Epidermal melanocyte (primary cell): Measurements from ENCODE around the gene PPP1R14C.

Experiments used
- DNase-seq: peaks from one replicate; pipeline ENCODE4 v3.0.0; 2011; ENCODE audit warnings: low spot score; ENCODE audit not compliant: insufficient read length

The PPP1R14C gene

DNA sequence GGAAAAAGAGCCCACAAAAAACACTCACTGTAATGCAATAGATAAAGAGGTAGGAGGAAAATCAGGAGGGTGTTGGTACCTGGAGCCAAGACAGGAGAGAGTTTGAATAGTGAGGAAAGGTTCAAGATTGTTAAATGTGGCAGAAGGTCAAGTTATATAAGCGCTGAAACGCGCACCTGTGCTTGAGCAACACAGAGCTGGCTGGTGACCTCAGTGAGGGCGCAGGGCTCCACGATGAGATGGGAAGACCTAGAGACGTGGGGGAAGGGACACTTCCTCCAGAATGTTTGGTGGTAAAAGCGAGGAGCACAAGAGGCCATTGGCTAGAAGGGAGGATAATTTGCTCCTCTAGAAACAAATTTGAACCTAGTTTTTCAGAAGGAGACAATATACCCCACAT lies 4.2 kb upstream of the PPP1R14C start:
- DNase-seq: no peak

DNA sequence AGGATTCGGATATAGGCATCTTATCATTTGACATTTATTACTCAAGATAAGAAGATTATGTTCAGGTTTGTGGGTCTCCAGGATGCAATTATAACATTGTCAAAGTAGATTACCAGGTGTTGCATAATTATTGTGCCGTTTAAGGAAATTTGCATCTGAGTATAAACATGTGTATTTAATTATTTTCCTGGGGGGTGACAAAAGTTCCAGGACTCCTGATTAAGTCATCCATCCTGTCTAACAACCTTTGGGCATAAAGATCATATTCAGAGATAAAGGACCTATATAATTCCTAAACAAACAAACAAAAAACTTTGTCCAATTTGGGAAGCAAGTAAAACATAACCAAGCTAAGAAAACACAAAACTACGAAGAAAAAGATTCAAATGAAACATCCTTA lies 3.3 kb upstream of the PPP1R14C start:
- no peak for DNase-seq

DNA sequence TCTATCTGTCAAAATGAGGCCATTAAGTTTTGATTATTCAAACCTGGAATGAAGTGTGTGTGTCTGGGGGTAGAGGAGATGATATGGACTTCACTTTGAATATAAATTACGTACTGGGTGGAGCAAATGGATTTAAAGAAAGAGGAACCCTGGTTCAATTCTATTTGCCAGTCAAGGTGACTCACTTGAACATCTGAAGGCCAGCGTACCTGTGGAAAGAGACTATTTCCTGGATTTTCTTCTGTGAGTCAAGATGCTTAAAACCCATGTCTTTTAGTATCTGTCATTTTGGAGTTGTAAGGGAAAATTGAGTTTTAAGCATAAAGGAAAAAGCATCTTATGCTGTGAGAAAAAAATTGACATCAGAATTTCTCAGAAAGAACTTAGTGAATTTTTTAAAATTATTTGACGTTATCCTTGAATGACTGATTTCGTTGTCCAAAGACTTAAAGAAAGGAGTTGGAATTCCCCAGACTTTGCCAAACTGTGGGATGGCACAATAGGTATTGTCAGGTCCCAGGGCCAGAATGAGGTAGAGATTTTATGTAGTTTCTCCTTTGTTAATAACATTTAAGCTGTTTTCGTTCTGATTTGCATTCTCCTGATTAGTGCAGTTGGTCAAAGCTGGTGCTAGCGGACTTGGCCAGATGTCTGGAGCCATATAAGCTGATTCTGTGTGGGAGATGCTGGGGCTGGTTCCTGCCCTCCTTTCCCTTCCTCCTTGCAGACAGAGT lies 2.4 kb upstream of the PPP1R14C start:
- DNase-seq: no peak

DNA sequence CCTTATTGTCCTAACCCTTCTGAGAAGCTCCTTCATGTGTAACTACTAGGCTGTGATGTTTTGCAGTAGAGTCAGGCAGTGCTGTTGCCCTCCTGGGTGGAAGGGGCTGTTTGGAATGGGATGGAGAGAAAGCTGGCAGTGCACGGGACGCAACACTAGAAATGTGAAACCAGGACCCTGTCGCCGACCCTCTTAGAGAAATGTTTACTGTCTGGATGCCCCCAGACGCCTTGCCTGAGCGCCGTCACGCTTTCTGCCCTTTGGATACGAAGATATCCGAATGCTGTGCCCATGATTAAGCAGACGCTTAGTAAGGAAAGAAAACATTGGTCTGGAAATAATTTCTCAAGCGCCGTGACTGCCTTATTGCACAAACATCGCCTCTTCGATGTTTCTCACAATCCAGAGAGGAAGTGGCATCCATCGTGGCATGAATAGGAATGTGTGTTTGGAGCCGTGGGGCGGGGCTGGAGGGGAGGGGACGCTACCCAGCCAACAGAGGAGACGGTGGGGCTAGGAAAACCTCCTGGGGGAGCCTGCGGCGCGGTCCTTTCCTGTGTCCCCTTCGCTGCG lies 661 bp upstream of the PPP1R14C start:
- DNase-seq: no peak

DNA sequence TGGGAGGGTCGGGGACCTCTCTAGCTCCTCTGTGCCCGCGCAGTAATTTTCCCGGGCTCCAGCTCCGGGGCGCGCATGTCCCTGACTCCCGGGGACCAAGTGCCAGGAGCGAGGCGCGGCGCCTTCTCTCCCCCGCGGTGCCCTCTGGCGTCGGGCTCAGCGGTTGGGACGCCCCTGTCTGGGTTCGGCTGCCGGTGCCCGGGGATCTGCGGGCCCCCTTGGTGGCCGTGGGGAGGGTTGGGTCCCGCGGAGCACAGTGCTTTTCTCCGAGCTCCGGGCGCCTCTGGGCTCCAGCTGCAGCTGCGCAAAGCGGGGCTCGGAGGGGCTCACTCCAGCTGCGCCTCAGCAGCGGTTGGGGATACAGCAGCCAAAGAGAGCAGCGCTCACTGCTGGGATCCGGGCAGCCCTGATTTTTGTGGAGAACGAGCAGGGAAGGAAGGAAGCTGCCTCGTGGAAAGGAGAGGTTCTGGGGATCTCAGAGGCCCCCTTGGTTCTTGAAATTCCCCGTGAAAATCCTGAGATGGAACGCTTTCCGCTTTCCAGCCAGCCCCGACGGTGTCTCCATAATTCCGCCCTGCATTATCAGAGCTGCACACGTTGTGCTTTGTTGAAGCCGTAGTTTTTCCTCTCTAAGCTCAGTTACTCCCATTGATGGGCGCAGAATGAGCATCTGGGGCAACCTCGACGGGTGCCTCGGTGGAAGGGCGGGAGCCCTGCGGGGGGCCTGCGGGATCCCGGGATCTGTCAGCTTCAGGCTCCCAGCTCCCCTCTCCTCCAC lies 861 bp downstream of the PPP1R14C start:
- no peak for DNase-seq

DNA sequence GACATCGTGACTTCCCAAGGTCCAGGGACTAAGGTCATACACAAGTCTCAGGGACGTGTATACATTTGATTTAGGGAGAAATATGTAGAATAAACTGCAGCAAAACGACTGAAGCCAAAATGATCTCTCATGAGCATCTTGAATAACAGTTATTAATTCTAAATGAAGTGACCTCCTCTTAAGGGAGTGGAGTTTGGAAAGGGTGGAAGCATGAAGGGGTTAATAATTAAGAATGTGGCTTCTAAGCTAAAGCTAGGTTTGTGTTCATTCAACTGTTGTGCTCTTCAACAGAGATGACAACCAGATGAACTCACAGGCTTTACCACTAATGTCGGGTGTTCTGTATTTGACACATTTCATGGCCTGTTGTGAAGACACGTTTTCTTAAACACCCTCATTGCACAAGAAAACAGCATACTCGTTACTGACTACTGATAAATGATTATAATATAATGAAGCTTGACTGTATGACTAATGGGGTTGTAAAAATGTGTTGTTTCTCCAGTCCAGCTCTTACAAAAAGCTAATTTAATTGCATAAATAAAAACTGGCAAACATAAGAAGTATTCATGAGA lies 1.5 kb downstream of the PPP1R14C start:
- no peak for DNase-seq

DNA sequence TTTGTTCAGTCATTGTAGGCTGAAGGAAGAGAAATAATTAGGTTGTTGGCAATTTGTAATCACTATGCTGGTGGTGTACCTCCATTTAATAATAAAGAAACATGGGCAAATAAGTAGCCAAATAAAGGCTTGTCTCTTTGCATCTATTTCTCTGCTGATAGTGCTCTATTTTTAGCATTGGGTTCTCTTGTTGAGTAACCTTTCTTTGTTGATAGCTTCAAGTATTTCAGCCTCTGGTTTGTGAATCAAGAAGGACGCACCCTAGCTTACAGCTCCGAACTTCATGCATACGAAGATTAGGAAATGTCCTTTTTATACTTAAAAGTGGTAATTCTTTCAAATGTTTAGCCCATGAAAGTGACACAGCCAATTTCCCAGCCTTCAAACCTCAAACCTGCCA lies 2.6 kb downstream of the PPP1R14C start:
- no peak for DNase-seq

DNA sequence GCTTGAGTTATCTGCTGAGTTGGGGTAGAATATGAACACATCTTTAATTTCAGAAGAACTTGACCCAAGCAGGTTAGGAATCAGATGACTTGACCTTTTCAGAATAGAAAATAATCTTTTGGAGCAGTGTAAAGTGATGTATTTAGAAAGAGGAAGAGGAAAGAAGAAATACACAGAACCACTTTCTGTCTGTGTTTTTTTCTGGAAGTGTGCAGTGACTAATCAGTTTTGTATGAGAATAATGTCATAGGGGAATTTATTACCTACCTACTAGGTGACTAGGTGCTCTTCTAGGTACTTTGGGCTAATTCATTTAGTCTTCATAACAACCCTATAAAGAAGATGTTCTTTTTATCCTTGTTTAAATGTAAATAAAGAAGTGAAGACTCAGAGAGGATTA lies 3.0 kb downstream of the PPP1R14C start:
- no peak for DNase-seq

DNA sequence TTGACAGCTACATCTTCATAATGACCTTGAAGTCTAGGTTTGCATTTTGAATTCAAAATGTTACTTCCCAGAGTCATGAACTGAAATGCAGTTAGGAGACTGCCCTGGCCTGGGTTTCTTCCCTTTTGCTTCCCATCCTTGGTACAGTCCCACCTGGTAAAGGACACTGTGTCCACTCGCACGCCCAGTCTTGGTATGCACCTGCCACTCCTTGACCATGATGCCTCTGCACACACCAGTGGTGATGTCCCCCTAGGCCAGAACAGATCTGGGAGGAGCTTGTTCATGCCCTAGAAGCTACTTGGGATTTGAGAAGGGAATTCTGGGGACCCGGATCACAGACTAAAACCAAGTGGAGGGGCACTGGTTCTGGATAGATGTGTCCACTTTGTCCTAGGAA lies 3.6 kb downstream of the PPP1R14C start:
- no peak for DNase-seq

DNA sequence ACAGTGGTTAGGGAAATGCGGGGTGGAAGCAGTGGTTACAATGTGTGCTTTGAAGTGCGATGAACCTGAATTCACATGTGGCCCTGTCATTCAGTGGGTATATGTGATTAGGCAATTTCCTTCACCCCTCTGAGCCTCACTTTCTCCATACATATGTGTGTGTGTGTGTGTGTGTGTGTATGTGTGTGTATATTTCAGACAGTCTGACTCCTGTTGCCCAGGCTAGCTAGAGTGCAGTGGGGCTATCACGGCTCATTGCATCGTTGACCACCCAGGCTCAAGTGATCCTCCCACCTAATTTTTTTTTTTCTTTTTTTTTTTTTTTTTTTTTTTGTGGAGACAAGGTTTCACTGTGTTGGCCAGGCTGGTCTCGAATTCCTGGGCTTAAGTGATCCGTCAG lies 6.3 kb downstream of the PPP1R14C start:
- no peak for DNase-seq

DNA sequence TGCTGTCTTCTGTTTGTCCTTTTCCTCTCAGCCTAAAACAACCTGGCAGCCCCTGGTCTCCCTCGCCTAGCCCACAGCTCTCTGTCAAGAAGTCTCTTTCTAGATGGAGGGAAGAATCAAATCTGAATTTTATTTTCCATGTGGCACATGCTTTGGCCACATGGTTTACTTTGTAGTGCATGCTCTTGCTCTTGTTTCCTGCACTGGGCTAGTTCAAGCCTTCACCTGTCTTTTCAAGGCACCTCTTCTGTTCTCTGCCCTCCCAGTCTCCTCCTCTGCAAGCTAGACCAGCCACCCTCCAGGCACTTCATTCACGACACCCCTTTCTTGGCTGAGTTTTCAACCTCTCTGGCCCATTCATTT lies 7.6 kb downstream of the PPP1R14C start:
- DNase-seq: no peak

DNA sequence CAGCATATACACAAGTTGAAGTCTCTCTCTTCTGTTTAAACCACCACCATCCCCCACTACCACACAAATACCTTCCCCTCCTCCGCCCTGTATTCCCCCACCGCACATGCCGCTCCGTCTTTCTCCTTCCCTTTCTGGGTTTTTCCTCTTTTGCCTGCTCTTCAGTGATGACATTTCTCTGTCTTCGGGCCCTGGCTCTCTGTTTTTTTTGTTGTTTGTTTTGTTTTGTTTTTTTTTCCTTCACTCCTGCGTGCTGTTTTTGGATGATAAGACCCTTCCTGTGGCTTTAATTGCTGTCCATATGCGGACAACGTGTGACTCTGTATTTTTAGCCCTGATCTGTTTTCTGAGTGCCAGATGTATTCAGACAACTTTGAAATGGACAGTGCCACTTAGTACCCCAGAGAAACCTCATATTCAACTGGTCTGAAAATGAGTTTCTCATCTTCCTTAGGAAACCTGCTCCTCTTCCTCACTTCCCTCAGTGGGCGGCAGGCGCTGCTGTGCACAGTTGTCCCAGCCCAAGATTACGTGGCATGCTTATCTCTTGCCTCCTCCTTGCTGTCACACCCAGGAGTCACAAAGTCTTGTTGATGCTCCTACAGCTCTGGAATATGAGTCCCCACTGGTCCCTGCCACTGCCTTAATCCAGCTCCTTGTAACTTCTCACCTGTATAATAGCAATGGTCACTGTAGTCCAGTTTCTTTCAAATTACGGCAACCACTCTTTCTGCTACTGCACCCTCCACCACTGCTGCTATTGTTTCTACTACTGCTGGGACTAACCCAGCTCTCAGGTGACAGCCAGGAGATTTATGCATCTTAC lies 8.2 kb downstream of the PPP1R14C start:
- no peak for DNase-seq

DNA sequence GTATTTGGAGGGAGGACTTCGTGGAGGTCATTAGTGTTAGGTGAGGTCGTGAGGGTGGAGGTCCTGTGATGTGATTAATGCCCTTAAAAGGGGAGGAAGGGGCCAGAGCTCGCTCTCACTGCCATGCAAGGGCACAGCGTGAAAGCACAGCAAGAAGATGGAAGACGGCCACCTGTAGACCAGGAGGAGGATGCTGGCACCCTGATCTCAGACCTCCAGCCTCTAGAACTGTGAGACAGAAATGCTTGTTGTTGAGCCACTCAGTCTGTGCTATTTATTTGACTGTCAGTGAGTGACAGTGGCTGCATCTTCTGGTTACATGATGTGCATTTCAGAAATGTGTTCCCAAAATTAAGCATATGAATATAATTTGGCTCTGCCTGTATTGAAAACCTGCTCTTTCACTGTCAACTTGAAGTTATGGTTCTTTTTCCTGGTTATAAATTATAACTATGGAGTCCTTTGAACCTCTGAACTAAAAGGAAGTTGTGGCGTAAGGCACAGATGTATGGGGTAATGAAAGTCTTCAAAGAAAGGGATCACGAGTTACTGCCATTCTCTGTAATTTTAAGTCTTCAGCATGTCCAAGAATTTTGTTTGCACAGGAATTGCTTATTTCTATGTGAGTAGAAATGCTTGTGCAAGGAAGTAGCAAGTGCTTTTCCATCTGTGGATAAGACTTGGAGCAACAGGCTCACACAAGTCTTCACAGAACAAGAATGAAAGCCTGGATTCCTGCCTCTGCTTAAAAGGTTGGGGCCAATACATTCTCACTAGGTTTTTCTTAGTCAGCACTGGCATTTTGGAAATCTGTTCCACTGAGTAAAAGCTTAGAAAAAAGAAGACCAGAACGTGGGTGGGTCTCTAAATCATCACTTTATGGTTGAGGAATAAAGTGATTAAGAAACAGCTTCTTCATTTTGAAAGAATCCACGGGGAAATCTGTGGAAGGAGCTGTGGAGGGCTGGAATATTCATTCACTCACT lies 10.3 kb downstream of the PPP1R14C start:
- no peak for DNase-seq

DNA sequence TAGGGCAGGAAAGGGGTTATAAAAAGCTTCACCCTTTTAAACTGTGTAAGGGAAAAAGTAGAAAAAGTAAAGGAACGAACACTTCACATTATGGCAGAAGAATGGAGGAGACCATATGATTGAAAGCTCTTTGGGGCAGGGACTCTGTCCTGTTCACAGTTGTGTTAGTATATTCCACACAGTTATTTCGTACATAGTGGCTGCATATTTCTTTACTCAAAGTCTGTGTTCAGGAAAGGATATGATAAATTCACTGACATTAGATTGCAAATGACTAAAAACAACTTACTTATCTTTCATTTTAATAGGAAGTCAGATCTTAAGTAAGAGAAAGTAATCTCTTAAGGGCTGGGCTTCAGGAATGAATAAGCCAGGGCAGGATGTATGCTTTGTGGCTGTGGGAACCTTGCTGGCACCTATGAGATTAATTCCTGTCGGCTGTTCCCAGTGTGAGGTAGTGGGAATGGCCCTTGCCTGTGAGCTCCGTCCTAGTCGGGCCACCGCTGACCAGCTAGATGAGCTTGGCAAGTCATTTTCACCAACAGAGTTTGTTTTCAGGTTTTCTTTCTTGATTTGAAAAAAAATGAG lies 11.2 kb downstream of the PPP1R14C start:
- DNase-seq: no peak

DNA sequence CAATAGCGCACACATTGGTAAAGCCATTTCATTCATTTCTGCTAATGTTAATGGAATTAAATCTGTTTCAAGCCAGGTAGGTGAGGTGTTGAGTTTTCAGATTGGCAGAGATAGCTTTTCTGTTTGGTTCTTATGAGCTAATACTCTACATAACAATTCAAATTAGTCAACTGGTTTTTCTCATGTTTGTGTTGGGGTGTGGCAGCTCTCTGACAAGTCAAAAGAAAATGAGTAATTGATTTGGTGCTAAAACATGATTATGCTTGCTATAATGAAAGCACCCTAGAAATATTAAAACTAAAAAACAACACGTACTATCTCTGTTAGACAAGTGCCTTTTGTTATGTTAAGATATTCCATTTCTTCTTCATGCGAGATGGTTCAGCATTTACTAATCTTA lies 13.6 kb downstream of the PPP1R14C start:
- no peak for DNase-seq

DNA sequence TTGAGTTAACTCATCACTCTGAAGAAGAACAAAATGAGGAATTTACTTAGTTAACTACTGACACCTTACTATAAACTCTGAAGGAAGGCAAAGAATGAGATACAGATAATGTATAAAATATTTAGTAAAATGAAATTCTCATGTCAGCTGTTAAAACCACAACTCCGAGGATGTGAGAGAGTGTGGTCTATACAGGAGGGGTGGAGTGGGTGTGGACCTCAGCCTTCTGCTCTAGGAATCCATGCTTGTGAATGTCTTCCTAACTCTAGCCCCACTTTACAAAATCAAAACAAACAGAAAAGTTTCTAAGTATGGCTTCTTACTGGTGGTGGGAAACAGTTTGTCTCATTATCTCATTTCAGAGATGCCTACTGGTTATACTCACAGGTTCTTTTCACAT lies 14.2 kb downstream of the PPP1R14C start:
- no peak for DNase-seq

DNA sequence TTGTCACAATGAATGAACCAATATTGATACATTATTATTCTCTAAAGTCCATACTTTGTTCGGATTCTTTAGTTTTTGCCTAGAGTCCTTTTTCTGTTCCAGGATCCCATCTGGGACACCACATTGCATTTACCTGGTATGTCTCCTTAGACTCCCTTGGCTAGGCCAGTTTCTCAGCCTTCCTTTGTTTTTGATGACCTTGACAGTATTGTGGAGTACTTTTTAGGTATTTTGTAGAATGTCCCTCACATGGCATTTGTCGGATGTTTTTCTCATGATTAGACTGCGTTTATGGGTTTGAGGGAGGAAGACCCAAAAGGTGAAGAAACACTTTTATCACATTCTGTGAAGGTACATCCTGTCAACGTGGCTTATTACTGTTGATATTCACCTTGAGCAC lies 16.9 kb downstream of the PPP1R14C start:
- DNase-seq: no peak

DNA sequence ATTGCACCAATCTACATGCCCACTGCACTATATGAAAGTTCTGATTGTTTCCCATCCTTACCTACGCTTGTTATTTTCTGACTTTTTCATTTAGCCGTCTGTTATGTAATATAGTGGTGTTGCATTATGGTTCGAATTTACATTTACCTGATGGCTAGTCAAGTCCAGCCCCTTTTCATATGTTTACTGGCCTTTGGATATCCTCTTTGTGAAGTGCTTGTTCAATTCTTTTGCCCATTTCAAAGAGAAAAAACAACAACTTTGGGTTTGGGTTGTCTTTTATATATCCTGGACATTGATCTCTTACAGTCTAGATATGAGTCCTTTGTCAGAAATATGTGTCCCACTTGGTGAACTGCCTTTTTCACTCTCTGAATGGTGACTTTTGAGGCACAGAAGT lies 21.1 kb downstream of the PPP1R14C start:
- no peak for DNase-seq

DNA sequence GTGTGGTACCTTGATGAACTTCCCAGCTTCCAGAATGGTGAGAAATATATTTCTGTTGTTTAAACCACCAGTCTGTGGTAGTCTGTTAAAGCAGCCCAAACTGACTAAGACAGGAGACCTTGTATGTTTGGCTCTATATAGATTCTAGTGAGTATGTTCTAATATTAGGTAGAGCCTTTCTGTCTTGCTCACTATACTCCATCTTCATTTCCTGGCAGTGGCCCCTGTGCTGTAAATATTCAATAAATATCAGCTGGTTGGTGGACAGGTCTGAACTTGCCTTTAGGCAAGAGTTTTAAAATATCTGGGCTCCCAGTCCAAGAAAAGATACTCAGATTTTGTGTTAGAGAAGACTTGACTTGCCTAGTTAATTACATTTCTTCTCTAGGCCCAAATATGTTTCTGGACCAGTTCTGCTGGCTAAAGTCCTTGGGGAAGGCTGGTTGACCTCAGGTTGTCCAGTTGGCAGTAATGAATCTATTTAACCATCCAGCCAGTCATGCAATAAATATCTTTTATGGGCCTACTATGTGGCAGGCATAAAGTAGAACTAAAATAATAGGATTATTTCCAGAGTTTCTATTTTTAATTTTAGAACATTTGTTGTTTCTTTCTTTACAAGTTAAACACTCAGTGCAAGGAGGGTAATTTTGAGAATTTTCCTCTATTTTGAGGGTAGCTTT lies 22.3 kb downstream of the PPP1R14C start:
- DNase-seq: no peak
